GM18861 (cell line): ENCODE measurements around the gene CAMTA2.
"Not testable (repeated sequence)": the region's sequence is repeated elsewhere in the genome, so short reads cannot be mapped to it uniquely, and the experiment has no call there.

Experiments used
- ATAC-seq: cut with Tn5 transposase; IDR thresholded peaks from one replicate; pipeline ENCODE4 v1.9.1; 2021; ENCODE audit not compliant: unreplicated experiment

CAMTA2 gene

GRCh38 chr17:4934173-4934979 is 53.1 kb downstream of the CAMTA2 start:
- ATAC-seq: no peak

GRCh38 chr17:4933646-4934045 is 53.8 kb downstream of the CAMTA2 start:
- ATAC-seq: no peak

GRCh38 chr17:4932756-4933155 is 54.7 kb downstream of the CAMTA2 start:
- ATAC-seq: no peak

- no peak for ATAC-seq
These were observed 55.5 kb downstream of the CAMTA2 start, which contains the start of gene GP1BA for GRCh38 chr17:4931963-4932362. TSS of gene GP1BA (plus strand) at chr17:4932277. CDS start at chr17:4932605, 328 bp downstream.

DNA sequence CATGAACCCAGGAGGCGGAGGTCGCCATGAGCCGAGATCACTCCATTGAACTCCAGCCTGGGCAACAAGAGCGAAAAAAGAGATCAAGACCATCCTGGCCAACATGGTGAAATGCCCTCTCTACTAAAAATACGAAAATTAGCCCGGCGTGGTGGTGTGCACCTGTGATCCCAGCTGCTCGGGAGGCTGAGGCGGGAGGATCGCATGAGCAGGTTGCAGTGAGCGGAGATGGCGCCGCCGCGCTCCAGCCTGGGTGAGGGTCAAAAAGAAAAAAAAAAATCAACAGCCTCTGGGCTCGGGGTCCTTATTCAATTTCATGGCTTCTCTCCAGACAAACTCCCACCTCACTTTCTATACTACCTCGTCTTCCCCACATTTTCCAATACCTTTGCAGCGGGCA is 58.6 kb downstream of the CAMTA2 start:
- no peak for ATAC-seq

DNA sequence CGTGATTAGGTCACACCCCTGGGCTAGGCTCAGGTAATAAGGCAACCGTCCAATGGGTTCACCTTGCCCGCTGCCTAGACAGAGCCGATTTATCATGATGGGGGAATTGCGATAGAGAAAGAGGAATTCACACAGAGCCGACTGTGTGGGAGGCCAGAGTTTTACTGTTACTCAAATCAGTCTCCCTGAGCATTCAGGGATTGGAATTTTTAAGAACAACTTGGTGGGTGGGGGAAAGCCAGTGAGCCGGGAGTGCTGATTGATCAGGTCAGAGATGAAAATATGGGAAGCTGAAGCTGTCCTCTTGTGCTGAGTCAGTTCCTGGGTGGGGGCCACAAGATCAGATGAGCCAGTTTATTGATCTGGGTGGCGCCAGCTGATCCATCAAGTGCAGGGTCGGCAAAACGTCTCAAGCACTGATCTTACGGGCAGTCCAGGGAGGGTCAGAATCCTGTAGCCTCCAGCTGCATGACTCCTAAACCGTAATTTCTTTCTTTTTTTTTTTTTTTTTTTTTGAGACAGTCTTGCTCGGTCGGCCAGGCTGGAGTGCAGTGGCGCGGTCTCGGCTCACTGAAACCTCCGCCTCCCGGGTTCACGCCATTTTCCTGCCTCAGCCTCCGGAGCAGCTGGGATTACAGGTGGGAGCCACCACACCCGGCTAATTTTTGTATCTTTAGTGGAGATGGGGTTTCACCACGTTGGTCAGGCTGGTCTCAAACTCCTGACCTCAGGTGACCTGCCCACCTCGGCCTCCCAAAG is 60.7 kb downstream of the CAMTA2 start:
- not testable (repeated sequence) for ATAC-seq

DNA sequence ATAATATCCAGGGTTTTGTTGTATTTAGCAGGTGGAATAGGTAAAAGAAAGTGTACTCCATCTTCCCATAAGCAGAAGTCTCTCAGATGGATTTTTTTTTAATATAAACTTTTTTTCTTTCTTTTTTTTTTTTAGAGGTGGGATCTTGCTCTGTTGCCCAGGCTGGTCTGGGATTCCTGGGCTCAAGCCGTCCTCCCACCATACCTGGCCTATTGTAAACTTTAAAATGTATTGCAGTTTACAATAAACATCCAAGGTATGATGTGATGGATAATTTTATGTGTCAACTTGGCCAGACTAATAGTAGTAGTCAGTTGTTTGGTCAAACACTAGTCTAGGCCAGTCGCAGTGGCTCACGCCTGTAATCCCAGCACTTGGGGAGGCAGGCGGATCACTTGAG is 66.2 kb downstream of the CAMTA2 start:
- no peak for ATAC-seq

GRCh38 chr17:4920351-4921048 is 67.0 kb downstream of the CAMTA2 start:
- ATAC-seq: no peak

DNA sequence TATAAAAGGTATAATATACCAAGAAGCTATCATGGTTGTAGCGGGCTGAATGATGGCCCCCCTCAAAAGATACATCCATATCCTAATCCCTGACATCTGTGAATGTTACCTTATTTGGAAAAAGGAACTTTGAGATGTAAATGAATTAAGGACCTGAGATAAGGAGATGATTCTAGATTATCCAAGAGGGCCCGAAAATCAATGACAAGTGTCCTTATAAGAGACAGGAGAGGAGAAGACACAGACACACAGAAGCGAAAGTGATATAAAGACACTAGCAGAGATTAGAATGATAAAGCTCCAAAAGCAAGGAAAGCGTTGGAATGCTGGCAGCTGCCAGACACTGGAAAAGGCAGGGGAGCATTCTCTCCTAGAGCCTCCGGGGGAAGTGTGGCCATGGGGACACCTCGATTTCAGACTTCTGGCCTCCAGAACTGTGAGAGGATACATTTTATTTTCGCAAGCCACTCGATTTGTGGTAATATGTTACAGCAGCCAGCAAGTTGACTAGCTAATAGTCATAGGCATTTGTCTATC is 67.9 kb downstream of the CAMTA2 start:
- ATAC-seq: no peak
